Gastroesophageal sphincter (tissue), 4 donors: ENCODE results near the gene SRM. TPM values are rescaled to one million over a fixed set of nuclear protein-coding genes. Genes with fewer than 3 reads are reported as not detected.

Experiments
- ATAC-seq: fragments of 150-250 bp; one replicate; pipeline ENCODE4 v1.9.1; 2016; ENCODE audit warnings: mild to moderate bottlenecking, moderate library complexity
- H3K27ac ChIP-seq, 4 donors: fragments of 200-600 bp; sonication (generic) in 3 of 4; 1 replicate in 3 of 4; 2 replicates in 1 of 4; pipeline ENCODE4 v1.5.1; 2016 to 2019
- H3K27me3 ChIP-seq: fragments of 200-600 bp; sonication (generic); one replicate; pipeline ENCODE4 v1.5.1; 2019
- H3K36me3 ChIP-seq, 2 donors: fragments of 200-600 bp; sonication (generic); one replicate each; pipeline ENCODE4 v1.5.1; 2019; ENCODE audit warnings: control low read depth in 1 of 2
- H3K4me1 ChIP-seq, 3 donors: fragments of 200-600 bp; sonication (generic); 1 replicate in 2 of 3; 2 replicates in 1 of 3; pipeline ENCODE4 v1.5.1; 2016 to 2019; ENCODE audit warnings: control low read depth in 2 of 3
- H3K4me3 ChIP-seq, 2 donors: fragments of 200-600 bp; sonication (generic); one replicate each; pipeline ENCODE4 v1.5.1; 2019; ENCODE audit warnings: mild to moderate bottlenecking in 1 of 2, moderate library complexity in 1 of 2
- H3K9me3 ChIP-seq, 3 donors: fragments of 200-600 bp; sonication (generic); one replicate each; pipeline ENCODE4 v1.5.1; 2017 to 2019; ENCODE audit warnings: control low read depth in 2 of 3
- EP300 ChIP-seq: sonication (generic); formaldehyde crosslinking; IDR thresholded peaks from one replicate; pipeline ENCODE4 v1.6.1; 2017; ENCODE audit warnings: antibody characterized with exemption, mild to moderate bottlenecking
- POLR2A ChIP-seq, 2 donors: fragments of 450-650 bp; IDR thresholded peaks; one replicate each; pipeline ENCODE4 v1.6.1; 2017; ENCODE audit warnings: antibody characterized with exemption in 2 of 2, mild to moderate bottlenecking in 2 of 2, moderate library complexity in 1 of 2
- POLR2AphosphoS5 ChIP-seq: sonication (generic); formaldehyde crosslinking; IDR thresholded peaks from one replicate; pipeline ENCODE4 v1.6.1; 2017; ENCODE audit warnings: antibody characterized with exemption
- WGBS, 2 donors: methylation state at CpG; one replicate each; pipeline ENCODE4 v1.1.5; 2018; ENCODE audit warnings: low coverage in 1 of 2; 5-methylcytosine and 5-hydroxymethylcytosine counted together
- total RNA-seq, 4 donors: library from RNA; depleted of rRNA; stranded (reverse); fragments of >200 nt; gene quantifications; one replicate each; pipeline ENCODE4 v1.1.0, GENCODE V29; 2016
- TF ChIP-seq, protein P1 (sequence below), 4 experiments: fragments of 200-600 bp in 2 of 4; fragments of 450-650 bp in 2 of 4; sonication (generic) in 1 of 4; IDR thresholded peaks; one replicate each; pipeline ENCODE4 v1.5.1; 2017 to 2019; ENCODE audit warnings: antibody characterized with exemption in 4 of 4, mild to moderate bottlenecking in 2 of 4, moderate library complexity in 2 of 4

SRM gene
- total RNA-seq, 4 donors from 2014 or later, result 29.3 to 54.0 (median 34.1) TPM

DNA sequence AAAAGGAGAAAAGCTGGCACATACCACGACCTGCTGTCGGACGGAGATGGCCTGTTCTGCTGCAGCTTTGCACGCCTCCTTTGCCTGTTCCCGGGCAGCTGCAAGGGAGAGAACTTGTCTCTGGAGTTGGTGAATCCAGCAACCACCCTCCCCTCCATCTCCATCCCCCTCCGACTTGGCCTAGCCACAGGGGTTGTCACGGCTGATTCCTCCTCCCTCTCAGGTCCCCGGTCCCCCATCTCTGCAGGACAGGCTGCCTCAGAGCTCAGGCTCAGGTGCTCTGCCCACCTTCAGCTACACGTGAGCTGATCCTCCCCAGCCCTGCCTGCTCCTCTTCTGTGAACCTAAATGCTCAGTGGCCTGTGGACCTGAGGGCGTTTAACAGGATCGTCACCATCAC is 11.1 kb upstream of the SRM start:
- 71 to 95% methylated on average over 4 to 11 of the region's 11 CpGs for WGBS, 2 donors
- H3K9me3 ChIP-seq, result no peaks in the 10 kb centered on the region
- peaks cover 0 to 100% of the 10 kb centered on the region in 2 donors for H3K36me3 ChIP-seq
- no peaks in the 10 kb centered on the region for H3K4me1 ChIP-seq
- H3K27me3 ChIP-seq, result no peaks in the 10 kb centered on the region
- TF ChIP-seq, protein P1, sequence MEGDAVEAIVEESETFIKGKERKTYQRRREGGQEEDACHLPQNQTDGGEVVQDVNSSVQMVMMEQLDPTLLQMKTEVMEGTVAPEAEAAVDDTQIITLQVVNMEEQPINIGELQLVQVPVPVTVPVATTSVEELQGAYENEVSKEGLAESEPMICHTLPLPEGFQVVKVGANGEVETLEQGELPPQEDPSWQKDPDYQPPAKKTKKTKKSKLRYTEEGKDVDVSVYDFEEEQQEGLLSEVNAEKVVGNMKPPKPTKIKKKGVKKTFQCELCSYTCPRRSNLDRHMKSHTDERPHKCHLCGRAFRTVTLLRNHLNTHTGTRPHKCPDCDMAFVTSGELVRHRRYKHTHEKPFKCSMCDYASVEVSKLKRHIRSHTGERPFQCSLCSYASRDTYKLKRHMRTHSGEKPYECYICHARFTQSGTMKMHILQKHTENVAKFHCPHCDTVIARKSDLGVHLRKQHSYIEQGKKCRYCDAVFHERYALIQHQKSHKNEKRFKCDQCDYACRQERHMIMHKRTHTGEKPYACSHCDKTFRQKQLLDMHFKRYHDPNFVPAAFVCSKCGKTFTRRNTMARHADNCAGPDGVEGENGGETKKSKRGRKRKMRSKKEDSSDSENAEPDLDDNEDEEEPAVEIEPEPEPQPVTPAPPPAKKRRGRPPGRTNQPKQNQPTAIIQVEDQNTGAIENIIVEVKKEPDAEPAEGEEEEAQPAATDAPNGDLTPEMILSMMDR (IDR thresholded peaks at IDR 0.05), result no peak
- no peak for TF ChIP-seq POLR2AphosphoS5
- no peak for TF ChIP-seq POLR2A (IDR thresholded peaks at IDR 0.05)
- no peak for TF ChIP-seq EP300
- ATAC-seq, result no peak
- H3K27ac ChIP-seq, result no peak overlapping the region
- H3K4me3 ChIP-seq, result no peak overlapping the region

DNA sequence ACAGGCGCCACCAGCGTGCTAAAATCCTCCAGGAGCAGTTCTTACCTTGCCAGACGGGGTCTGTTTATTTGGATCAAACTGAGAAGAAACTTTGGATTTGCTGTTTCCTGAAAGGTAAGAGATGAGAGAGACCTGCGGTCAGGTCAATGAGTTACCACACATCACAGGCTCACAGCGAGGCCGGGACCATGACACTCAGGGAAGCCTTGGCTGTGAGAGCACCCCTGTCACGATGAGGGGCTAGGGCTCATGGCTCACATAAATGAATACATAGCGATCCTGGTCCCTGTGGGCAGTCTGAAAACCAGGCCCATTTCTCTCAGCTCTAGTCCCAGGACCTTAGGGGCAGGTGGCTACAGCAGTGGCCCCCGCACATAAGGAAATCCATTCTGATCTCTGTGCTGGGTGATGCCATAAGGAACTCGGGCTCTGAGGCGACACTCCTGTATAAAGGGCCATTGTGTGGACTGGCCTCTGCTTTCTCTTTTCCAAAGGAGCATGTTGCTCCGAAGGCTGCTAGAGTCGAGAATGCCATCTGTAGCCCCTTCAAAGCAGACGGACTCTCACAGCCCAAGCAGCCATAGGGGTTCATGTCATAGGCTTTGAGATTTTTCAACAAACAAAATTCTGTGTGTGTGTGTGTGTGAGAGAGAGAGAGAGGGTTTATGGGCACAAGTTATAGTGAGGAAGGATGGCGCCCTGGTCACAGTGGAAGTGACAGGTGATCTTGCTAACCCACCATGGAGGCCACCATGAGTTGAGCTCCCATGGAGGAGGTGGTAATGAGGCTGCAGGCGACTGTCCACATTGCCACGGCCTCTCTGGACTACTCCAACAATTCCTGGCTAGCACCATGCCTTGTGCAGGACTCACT is 9.0 kb upstream of the SRM start:
- WGBS, 2 donors, result 86 to 92% methylated on average over 2 to 4 of the region's 17 CpGs
- Histone ChIP-seq H3K27me3 (no peaks in the 10 kb centered on the region), H3K36me3 (peaks cover 0 to 100% of the 10 kb centered on the region in 2 donors), H3K4me1 (no peaks in the 10 kb centered on the region), H3K27ac (no peak overlapping the region), H3K4me3 (no peak overlapping the region), H3K9me3 (no peaks in the 10 kb centered on the region)
- TF ChIP-seq, protein P1 (IDR thresholded peaks at IDR 0.05), result no peak
- TF ChIP-seq POLR2A (IDR thresholded peaks at IDR 0.05) (no peak), POLR2AphosphoS5 (no peak), EP300 (no peak)
- ATAC-seq, result no peak

DNA sequence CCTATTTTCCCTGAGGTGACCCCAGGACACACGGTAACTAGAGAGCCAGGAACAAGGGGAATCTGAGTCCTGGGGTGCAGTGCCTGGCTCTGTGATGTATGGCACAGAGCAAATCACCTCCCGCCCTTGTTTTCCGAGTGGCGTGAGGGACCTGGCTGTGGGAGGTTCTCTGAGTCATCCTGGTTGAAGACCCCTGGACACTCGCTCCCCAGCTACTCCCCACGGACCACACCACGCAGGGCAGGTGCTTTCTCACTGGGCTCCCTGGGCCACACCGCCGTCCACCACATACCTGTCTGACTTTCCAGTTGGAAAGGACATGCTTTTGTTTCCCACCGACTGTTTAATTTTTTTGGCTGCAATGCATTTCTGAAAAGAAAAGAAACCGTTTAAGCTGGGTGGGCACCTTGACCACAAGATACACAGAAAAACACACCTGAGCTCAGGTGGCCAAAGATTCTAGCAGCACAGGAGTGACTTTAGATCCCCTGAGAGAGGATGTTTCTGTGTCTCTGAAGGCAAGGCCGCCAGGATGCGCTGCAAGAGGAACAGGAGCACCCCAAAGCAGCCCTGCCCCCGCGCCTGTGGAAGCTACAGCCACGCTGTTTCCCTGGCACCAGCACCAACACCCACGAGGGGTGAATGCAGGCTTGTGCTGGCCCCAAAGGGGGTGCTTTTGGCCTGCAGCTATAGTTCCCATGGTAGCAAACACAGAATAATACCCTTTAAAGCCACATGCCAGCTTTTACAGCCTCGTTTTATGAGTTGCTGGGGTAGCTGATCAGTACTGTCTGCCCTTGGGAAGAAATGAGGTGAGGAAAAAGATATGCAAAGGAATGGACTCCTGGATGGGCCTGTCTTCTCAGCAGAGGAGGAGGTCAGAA is 8.1 kb upstream of the SRM start:
- no peak for ATAC-seq
- peaks cover 0 to 99% of the 10 kb centered on the region in 2 donors for H3K36me3 ChIP-seq
- 79 to 100% methylated on average over 1 to 10 of the region's 18 CpGs for WGBS, 2 donors

DNA sequence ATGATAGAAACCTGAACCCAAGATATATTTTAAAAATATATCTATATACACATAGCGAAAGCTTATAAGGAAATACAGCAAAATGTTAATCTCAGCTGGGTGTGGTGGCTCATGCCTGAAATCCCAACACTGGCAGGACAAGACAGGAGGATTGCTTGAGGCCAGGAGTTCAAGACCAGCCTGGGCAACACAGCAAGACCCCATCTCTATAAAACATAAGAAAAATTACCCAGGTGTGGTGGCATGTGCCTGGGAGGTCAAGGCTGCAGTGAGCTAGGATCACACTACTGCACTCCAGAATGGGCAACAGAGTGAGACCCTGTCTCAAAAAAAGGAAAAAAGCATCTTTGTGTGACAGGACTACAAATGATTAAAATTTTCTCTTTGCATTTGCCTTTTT is 6.0 kb upstream of the SRM start:
- Histone ChIP-seq H3K27me3 (no peaks in the 10 kb centered on the region), H3K4me3 (no peak overlapping the region), H3K9me3 (no peaks in the 10 kb centered on the region), H3K4me1 (peaks cover 0 to 13% (median 4%) of the 10 kb centered on the region in 3 donors), H3K36me3 (peaks cover 0 to 78% of the 10 kb centered on the region in 2 donors), H3K27ac (no peak overlapping the region)
- no peak for ATAC-seq
- 92 to 100% methylated on average over 1 of the region's 1 CpG for WGBS, 2 donors
- no peak for TF ChIP-seq EP300
- TF ChIP-seq POLR2AphosphoS5, result no peak
- TF ChIP-seq, protein P1 (IDR thresholded peaks at IDR 0.05), result no peak
- TF ChIP-seq POLR2A (IDR thresholded peaks at IDR 0.05), result no peak

More for the DNA sequence above, 8.1 kb upstream of the SRM start:
- no peaks in the 10 kb centered on the region for H3K4me1 ChIP-seq
- no peak overlapping the region for H3K4me3 ChIP-seq
- TF ChIP-seq EP300 (no peak), POLR2A (IDR thresholded peaks at IDR 0.05) (no peak), POLR2AphosphoS5 (no peak)
- TF ChIP-seq, protein P1 (IDR thresholded peaks at IDR 0.05), result no peak
- no peak overlapping the region for H3K27ac ChIP-seq
- no peaks in the 10 kb centered on the region for H3K27me3 ChIP-seq
- H3K9me3 ChIP-seq, result no peaks in the 10 kb centered on the region
